Activated CD8-positive, alpha-beta T cell treated with anti-CD3 and anti-CD28 coated beads for 36 hours (primary cell): Measurements from ENCODE around the gene CRTC2. TPM values are rescaled to one million over a fixed set of nuclear protein-coding genes. Genes with fewer than 3 reads are reported as not detected.

Source experiments
- ATAC-seq: fragments of 200-7000 bp; cut with Tn5 transposase; one replicate; pipeline ENCODE4 v1.10.0; 2021; ENCODE audit warnings: mild to moderate bottlenecking, moderate library complexity
- CTCF ChIA-PET: fragments of 350-600 bp; sonication (Branson Sonifier 250); formaldehyde crosslinking; loops from one replicate; lab custom pipeline; 2021; ENCODE audit warnings: antibody characterized with exemption; lab: Charles Lee
- POLR2A ChIA-PET: fragments of 350-600 bp; sonication (Branson Sonifier 250); formaldehyde crosslinking; loops from one replicate; lab custom pipeline; 2021; ENCODE audit warnings: antibody characterized with exemption; lab: Charles Lee
- DNase-seq: peaks from one replicate; pipeline ENCODE4 v3.0.0-alpha.2; 2020
- H3K27ac Mint-ChIP-seq: one replicate; pipeline ENCODE4 v1.8.0; 2021; ENCODE audit warnings: mild to moderate bottlenecking, mixed read lengths
- H3K27me3 Mint-ChIP-seq: one replicate; pipeline ENCODE4 v1.8.0; 2021; ENCODE audit warnings: mixed read lengths
- H3K36me3 Mint-ChIP-seq: one replicate; pipeline ENCODE4 v1.8.0; 2021; ENCODE audit warnings: low read depth, mixed read lengths
- H3K4me1 Mint-ChIP-seq: one replicate; pipeline ENCODE4 v1.8.0; 2021; ENCODE audit warnings: low read depth, mixed read lengths
- H3K4me3 Mint-ChIP-seq: one replicate; pipeline ENCODE4 v1.8.0; 2021; ENCODE audit warnings: mild to moderate bottlenecking, moderate library complexity, mixed read lengths
- H3K9me3 Mint-ChIP-seq: one replicate; pipeline ENCODE4 v1.8.0; 2021; ENCODE audit warnings: mixed read lengths
- intact Hi-C: fragments of 100-400 bp; cut with micrococcal nuclease; formaldehyde crosslinking; loops from one replicate; pipeline ENCODE4 v1.10.0; 2022
- total RNA-seq, 2 experiments: library from RNA; stranded (reverse); gene quantifications; one replicate each; pipeline ENCODE4 v1.2.3, GENCODE V29; 2021
- TF ChIP-seq, protein P1 (sequence below): fragments of 200-600 bp; IDR thresholded peaks from one replicate; pipeline ENCODE4 v1.8.0; 2022; ENCODE audit warnings: antibody characterized with exemption, mild to moderate bottlenecking

CRTC2 gene
- total RNA-seq, 2 experiments from 2014 or later = 67.3 to 71.8 TPM

DNA sequence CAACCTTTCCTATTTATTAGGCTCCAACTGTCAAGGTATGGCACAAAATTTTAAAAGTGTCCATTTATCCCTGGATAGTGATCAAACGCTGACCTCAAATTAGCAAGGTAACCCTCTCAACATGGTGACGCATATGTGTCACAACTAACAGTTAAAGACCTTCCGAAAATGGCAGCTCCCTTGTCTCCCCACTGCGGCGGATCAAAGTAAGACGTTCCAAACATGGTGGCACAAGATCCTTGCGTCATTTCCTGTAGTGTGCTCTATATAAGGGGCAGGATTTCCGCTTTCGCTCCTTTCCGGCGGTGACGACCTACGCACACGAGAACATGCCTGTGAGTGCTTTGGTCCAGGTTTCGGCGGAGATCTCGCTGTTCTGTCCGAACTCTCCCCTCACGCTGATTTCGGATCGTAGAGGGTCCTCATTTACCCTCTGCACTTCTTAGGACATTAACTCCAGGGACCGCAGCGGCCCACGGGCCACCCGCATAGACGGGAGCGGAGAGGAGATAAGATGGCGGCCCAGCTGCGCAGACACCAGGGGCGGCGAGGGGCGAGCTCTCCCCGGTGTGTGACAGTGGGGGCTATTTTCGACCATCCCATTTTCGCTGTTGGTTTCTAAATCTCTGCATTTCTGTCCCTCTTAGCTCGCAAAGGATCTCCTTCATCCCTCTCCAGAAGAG lies 32.2 kb upstream of the CRTC2 start, which contains the start of gene RPS27:
TSS of gene RPS27 (plus strand) at position 295 of the 683 bp plus-strand sequence. CDS start at position 330, 35 bp downstream.
- H3K27me3 Mint-ChIP-seq = no peaks in the 10 kb centered on the region
- DNase-seq (peak; percentile 93), ATAC-seq (peak; percentile 85)
- peak within 1 kb of the TSS; percentile 98 for H3K27ac Mint-ChIP-seq
- TF ChIP-seq, protein P1, sequence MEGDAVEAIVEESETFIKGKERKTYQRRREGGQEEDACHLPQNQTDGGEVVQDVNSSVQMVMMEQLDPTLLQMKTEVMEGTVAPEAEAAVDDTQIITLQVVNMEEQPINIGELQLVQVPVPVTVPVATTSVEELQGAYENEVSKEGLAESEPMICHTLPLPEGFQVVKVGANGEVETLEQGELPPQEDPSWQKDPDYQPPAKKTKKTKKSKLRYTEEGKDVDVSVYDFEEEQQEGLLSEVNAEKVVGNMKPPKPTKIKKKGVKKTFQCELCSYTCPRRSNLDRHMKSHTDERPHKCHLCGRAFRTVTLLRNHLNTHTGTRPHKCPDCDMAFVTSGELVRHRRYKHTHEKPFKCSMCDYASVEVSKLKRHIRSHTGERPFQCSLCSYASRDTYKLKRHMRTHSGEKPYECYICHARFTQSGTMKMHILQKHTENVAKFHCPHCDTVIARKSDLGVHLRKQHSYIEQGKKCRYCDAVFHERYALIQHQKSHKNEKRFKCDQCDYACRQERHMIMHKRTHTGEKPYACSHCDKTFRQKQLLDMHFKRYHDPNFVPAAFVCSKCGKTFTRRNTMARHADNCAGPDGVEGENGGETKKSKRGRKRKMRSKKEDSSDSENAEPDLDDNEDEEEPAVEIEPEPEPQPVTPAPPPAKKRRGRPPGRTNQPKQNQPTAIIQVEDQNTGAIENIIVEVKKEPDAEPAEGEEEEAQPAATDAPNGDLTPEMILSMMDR = no peak
- H3K9me3 Mint-ChIP-seq = peaks cover 2% of the 10 kb centered on the region
- peak within 1 kb of the TSS; percentile 95 for H3K4me3 Mint-ChIP-seq
- CTCF ChIA-PET = interaction anchor here (1.0 to 2.2 kb wide), 7 partner anchors 13 to 344 kb away, joined by 3 to 7 read pairs (median 4); partner anchors contain the start of genes DENND4B and JTB
- peaks cover 28% of the 10 kb centered on the region for H3K4me1 Mint-ChIP-seq
- intact Hi-C loops = loop anchor here (2.0 to 10.0 kb wide), 3 partner anchors 34 to 274 kb away; partner anchors contain the start of gene NUP210L
- POLR2A ChIA-PET = interaction anchor here (0.6 to 12.7 kb wide), 42 partner anchors 8 to 356 kb away, joined by 3 to 237 read pairs (median 4); partner anchors contain the start of genes CREB3L4, CRTC2, DENND4B and GATAD2B
- peaks cover 48% of the 10 kb centered on the region for H3K36me3 Mint-ChIP-seq

DNA sequence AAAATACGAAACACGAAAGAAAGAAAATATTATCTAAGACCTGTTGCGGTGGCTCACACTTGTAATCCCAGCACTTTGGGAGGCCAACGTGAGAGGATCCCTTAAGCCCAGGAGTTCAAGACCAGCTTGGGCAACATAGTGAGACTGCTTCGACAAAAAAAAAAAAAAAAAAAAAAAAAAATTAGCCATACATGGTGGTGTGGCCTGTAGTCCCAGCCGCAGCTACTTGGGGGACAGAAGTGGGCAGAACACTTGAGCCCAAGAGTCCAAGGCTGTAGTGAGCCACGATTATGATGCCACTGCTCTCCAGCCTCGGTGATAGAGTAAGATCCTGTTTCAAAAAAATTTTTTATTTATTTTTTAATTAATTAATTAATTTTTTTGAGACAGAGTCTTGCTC lies 29.2 kb upstream of the CRTC2 start:
- no peak overlapping the region for H3K4me3 Mint-ChIP-seq
- ChIA-PET POLR2A (interaction anchor here (1.0 to 12.7 kb wide), 7 partner anchors 16 to 196 kb away, joined by 4 to 237 read pairs (median 7); partner anchors contain the start of genes CREB3L4, JTB and SLC39A1), CTCF (interaction anchor here (0.7 to 5.1 kb wide), 26 partner anchors 8 to 354 kb away, joined by 3 to 73 read pairs (median 8); partner anchors contain the start of genes CHTOP, CREB3L4, DENND4B and GATAD2B)
- ATAC-seq (no peak), DNase-seq (no peak)
- no peaks in the 10 kb centered on the region for H3K9me3 Mint-ChIP-seq
- no peaks in the 10 kb centered on the region for H3K27me3 Mint-ChIP-seq
- TF ChIP-seq, protein P1 = no peak
- intact Hi-C loops = loop anchor here (2.0 to 5.0 kb wide), 2 partner anchors 189 to 315 kb away; partner anchors contain the start of gene ILF2
- peaks cover 29% of the 10 kb centered on the region for H3K36me3 Mint-ChIP-seq
- peaks cover 37% of the 10 kb centered on the region for H3K4me1 Mint-ChIP-seq
- peak overlapping the region; percentile 89 for H3K27ac Mint-ChIP-seq

DNA sequence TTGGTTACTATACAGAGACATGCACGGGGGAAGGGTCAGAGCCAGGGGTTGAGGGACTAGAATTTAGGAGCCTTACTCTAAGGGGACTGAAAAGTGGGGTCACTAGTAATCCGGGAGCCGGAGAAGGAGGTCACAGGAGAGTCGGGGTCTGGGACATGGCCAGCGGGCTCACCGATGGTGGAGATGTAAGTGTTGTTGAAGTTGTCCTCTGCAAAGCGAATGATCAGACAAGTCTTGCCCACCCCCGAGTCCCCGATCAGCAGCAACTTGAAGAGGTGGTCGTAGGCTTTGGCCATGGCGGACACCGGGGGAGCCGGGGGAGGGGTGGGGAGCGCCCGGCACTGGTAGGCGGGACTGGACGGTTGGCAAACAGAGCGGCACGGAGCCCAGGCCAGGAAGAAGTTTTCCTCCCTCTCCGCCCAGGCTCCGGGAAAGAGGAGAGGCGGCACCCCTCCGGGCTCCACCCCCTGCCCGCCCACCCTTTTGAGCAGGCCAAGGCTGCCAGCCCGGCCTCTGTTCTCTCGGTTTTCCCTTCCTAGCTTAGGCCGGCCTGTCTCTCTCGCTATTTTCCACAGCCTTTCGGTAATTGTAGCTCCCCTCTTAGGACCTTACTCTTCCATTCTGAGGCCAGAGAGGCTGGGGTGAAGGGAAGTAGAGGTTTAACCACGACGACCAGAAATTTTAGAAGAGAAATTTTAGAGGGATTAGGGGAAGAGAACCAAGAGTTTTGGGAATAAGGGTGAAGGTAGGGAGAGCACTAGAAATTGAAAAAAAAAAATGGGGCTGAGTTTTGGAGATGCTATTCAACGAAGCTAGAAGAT lies 27.7 kb upstream of the CRTC2 start, which contains the start of gene RAB13:
TSS of gene RAB13 (minus strand) at position 399 of the 821 bp plus-strand sequence. CDS start at position 296, 103 bp downstream.
- ATAC-seq (peak; percentile 7), DNase-seq (peak; percentile 48)

DNA sequence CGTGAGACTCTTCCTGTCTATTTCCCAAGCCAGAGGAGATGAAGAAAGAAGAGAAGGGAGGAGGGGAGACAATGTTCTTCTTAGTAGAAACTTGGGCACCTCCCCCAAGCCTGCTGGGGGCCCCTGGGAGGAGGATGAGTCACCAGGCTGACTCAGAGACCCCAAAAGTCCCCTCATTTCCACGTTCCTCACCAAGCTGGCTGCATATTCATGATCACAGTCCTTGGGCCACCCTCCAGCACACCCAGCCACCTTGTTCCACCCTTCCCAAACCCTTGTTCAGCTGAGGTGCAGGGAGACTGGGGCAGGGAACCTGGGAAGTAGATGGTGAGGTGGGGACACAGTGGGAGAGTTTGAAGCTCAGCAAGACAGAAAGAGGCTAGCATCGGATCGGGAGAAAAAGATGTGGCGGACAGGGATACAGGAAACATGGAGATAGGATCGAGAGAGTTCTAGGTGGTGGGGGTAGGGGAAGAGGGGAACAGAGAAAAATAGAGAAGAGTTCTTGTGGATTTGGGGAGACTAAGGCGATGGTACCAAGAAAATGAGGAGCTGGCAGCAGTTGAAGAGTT lies 27.0 kb upstream of the CRTC2 start:
- peak; percentile 83 for DNase-seq
- peaks cover 30% of the 10 kb centered on the region for H3K4me1 Mint-ChIP-seq
- CTCF ChIA-PET = interaction anchor here (0.9 to 5.1 kb wide), 17 partner anchors 10 to 350 kb away, joined by 3 to 73 read pairs (median 11); partner anchors contain the start of genes CREB3L4, DENND4B, INTS3 and JTB
- peak overlapping the region; percentile 85 for H3K4me3 Mint-ChIP-seq
- POLR2A ChIA-PET = interaction anchor here (0.7 to 12.7 kb wide), 11 partner anchors 13 to 320 kb away, joined by 3 to 237 read pairs (median 4); partner anchors contain the start of genes CREB3L4, JTB and SLC39A1
- H3K36me3 Mint-ChIP-seq = peaks cover 13% of the 10 kb centered on the region
- H3K9me3 Mint-ChIP-seq = no peaks in the 10 kb centered on the region
- peak overlapping the region; percentile 91 for H3K27ac Mint-ChIP-seq
- TF ChIP-seq, protein P1 = no peak
- intact Hi-C loops = loop anchor here (5.0 kb wide), 1 partner anchor 313 kb away; the partner anchor contains the start of gene ILF2
- H3K27me3 Mint-ChIP-seq = no peaks in the 10 kb centered on the region
- ATAC-seq = peak; percentile 78

More for the DNA sequence above, 27.7 kb upstream of the CRTC2 start, which contains the start of gene RAB13:
- ChIA-PET POLR2A (interaction anchor here (0.8 to 12.7 kb wide), 15 partner anchors 14 to 317 kb away, joined by 3 to 237 read pairs (median 5); partner anchors contain the start of genes CREB3L4, DENND4B, JTB and SLC39A1), CTCF (interaction anchor here (0.6 to 5.1 kb wide), 36 partner anchors 10 to 416 kb away, joined by 3 to 73 read pairs (median 5); partner anchors contain the start of genes CHTOP, CREB3L4, DENND4B and ILF2)
- Mint-ChIP-seq H3K9me3 (no peaks in the 10 kb centered on the region), H3K4me3 (peak within 1 kb of the TSS; percentile 85), H3K4me1 (peaks cover 31% of the 10 kb centered on the region), H3K36me3 (peaks cover 19% of the 10 kb centered on the region), H3K27ac (peak within 1 kb of the TSS; percentile 91), H3K27me3 (no peaks in the 10 kb centered on the region)
- TF ChIP-seq, protein P1 = no peak
- intact Hi-C loops = loop anchor here (2.0 to 5.0 kb wide), 2 partner anchors 187 to 314 kb away; partner anchors contain the start of gene ILF2
